Heart left ventricle (tissue), 16 donors: Measurements from ENCODE around the gene DOHH. TPM values are rescaled to one million over a fixed set of nuclear protein-coding genes. Genes with fewer than 3 reads are reported as not detected.

Source experiments
- ATAC-seq, 4 donors: fragments of 200-7000 bp; cut with Tn5 transposase; one replicate each; pipeline ENCODE4 v1.9.1; 2020 to 2022; ENCODE audit warnings: moderate library complexity in 4 of 4, mild to moderate bottlenecking in 3 of 4, moderate number of reproducible peaks in 1 of 4
- DNase-seq, 5 donors: peaks; one replicate each; pipeline ENCODE4 v3.0.0-alpha.2; 2020
- H3K27ac ChIP-seq, 12 donors: fragments of 200-600 bp; sonication (generic) in 4 of 12; one replicate each; pipeline versions ENCODE4 v1.5.0 to v1.8.0; 2016 to 2022; ENCODE audit warnings: mild to moderate bottlenecking in 2 of 12
- H3K27me3 ChIP-seq, 9 donors: fragments of 200-600 bp; sonication (generic) in 2 of 9; one replicate each; pipeline versions ENCODE4 v1.5.1 to v1.8.0; 2016 to 2022; ENCODE audit warnings: mild to moderate bottlenecking in 3 of 9
- H3K36me3 ChIP-seq, 9 donors: fragments of 200-600 bp; sonication (generic) in 2 of 9; one replicate each; pipeline versions ENCODE4 v1.5.0 to v1.8.0; 2018 to 2022; ENCODE audit warnings: mild to moderate bottlenecking in 2 of 9
- H3K4me1 ChIP-seq, 12 donors: fragments of 200-600 bp; sonication (generic) in 4 of 12; one replicate each; pipeline versions ENCODE4 v1.5.0 to v1.8.0; 2016 to 2022; ENCODE audit warnings: mild to moderate bottlenecking in 3 of 12
- H3K4me3 ChIP-seq, 12 donors: fragments of 200-600 bp; sonication (generic) in 4 of 12; one replicate each; pipeline versions ENCODE4 v1.5.0 to v1.8.0; 2017 to 2022; ENCODE audit warnings: mild to moderate bottlenecking in 9 of 12, moderate library complexity in 4 of 12
- H3K9me3 ChIP-seq, 12 donors: fragments of 200-600 bp; sonication (generic) in 4 of 12; one replicate each; pipeline versions ENCODE4 v1.5.0 to v1.8.0; 2016 to 2022; ENCODE audit warnings: mild to moderate bottlenecking in 1 of 12
- POLR2A ChIP-seq, 2 donors: fragments of 450-650 bp; IDR thresholded peaks; one replicate each; pipeline ENCODE4 v1.6.1; 2017; ENCODE audit warnings: antibody characterized with exemption in 2 of 2, mild to moderate bottlenecking in 2 of 2, moderate library complexity in 2 of 2
- whole genome bisulfite sequencing, 4 donors: extraction: QIAGEN DNeasy Blood & Tissue Kit in 2 of 4; methylation state at CpG; one replicate each; pipeline versions ENCODE4 v1.1.5 to v1.1.7; 2013 to 2018; 5-methylcytosine and 5-hydroxymethylcytosine counted together
- intact Hi-C, 10 donors: fragments of 100-400 bp; cut with DNase I; formaldehyde crosslinking; loops; one replicate each; pipeline versions ENCODE4 v1.11.1 to v1.14.2; 2022
- polyA plus RNA-seq, 2 donors: library from polyadenylated mRNA; stranded (reverse); fragments of 200-250 nt; gene quantifications; one replicate each; pipeline ENCODE4 v1.2.3, GENCODE V29; 2013
- total RNA-seq, 9 donors: library from RNA; depleted of rRNA in 2 of 9; stranded (reverse); fragments of >200 nt in 2 of 9; fragmentation: NEBNext Ultra II Directional in 3 of 9; extraction: Animal tissue kit (Norgen Biotek cat#: 25700) in 3 of 9; gene quantifications; one replicate each; pipeline versions ENCODE4 v1.1.0 to v1.2.4, GENCODE V29; 2016 to 2023
- TF ChIP-seq, protein P1 (sequence below), 12 donors: fragments of 200-600 bp; sonication (generic) in 4 of 12; IDR thresholded peaks; one replicate each; pipeline versions ENCODE4 v1.5.0 to v1.8.0; 2018 to 2022; ENCODE audit warnings: antibody characterized with exemption in 12 of 12, mild to moderate bottlenecking in 5 of 12
- donor health status: ischemic (EF 13 %, LVEDD 7.1; RV severe dilation, severe dysfunction).
- donor health status: healthy with polysubstance abuse.
- donor health status: DM: no; HTN: yes; CAD: no.
- donor health status: DM: no; HTN: no; CAD: no.
- donor health status: ischemic (EF 25% LVEDD 6.9; RV normal size, moderate dysfunction).
- donor health status: ischemic (EF 25% LVEDD 5.7; RV mildly dilated, moderate dysfunction).
- donor health status: healthy.
- donor health status: DM: yes; HTN: yes; CAD: no.
- donor health status: ischemic (EF 35%, LVEDD 5.7; RV mildly dilated, moderate dysfunction).
- donor health status: nonischemic (EF 11% LVEDD 7.7; RV severe dilation, severe dysfunction).
- donor health status: DM: yes; HTN: yes; CAD: no.
- donor health status: PGD.
- donor health status: ischemic (EF 29% LVEDD 5.4; RV normal size, mild dysfunction).
- donor health status: nonischemic (EF 23%, LVEDD 6.1; RV moderate dilation, normal function).

DOHH gene
- total and polyA plus RNA-seq, 11 donors: 7.4 to 34.3 (median 12.2) TPM

GRCh38 chr19:3537101-3537437 lies 36.6 kb upstream of the DOHH start:
- Histone ChIP-seq H3K27ac (peak overlapping the region in 6 of 12 donors; percentile 17 to 46 (median 26)), H3K9me3 (no peaks in the 10 kb centered on the region), H3K4me1 (peaks cover 0 to 9% (median 0%) of the 10 kb centered on the region in 12 donors), H3K36me3 (peaks cover 0 to 52% (median 44%) of the 10 kb centered on the region in 9 donors), H3K27me3 (no peaks in the 10 kb centered on the region), H3K4me3 (no peak overlapping the region)
- TF ChIP-seq POLR2A (IDR thresholded peaks at IDR 0.05): no peak
- TF ChIP-seq, protein P1, sequence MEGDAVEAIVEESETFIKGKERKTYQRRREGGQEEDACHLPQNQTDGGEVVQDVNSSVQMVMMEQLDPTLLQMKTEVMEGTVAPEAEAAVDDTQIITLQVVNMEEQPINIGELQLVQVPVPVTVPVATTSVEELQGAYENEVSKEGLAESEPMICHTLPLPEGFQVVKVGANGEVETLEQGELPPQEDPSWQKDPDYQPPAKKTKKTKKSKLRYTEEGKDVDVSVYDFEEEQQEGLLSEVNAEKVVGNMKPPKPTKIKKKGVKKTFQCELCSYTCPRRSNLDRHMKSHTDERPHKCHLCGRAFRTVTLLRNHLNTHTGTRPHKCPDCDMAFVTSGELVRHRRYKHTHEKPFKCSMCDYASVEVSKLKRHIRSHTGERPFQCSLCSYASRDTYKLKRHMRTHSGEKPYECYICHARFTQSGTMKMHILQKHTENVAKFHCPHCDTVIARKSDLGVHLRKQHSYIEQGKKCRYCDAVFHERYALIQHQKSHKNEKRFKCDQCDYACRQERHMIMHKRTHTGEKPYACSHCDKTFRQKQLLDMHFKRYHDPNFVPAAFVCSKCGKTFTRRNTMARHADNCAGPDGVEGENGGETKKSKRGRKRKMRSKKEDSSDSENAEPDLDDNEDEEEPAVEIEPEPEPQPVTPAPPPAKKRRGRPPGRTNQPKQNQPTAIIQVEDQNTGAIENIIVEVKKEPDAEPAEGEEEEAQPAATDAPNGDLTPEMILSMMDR (IDR thresholded peaks at IDR 0.05): no peak
- peak in 1 of 5 donors; percentile 27 for DNase-seq
- peak in 2 of 4 donors; percentile 3 to 5 for ATAC-seq
- 74 to 89% (median 77%) methylated on average over 13 of the region's 13 CpGs for WGBS, 4 donors
- intact Hi-C loops: no loop called here

- Histone ChIP-seq H3K4me1 (peaks cover 0 to 9% (median 0%) of the 10 kb centered on the region in 12 donors), H3K27ac (peak overlapping the region in 6 of 12 donors; percentile 17 to 46 (median 26)), H3K27me3 (no peaks in the 10 kb centered on the region), H3K4me3 (no peak overlapping the region), H3K9me3 (no peaks in the 10 kb centered on the region), H3K36me3 (peaks cover 0 to 57% (median 49%) of the 10 kb centered on the region in 9 donors)
- peak; percentile 29 to 46 (median 44) for ATAC-seq
- WGBS, 4 donors: 74 to 86% (median 83%) methylated on average over 20 to 27 of the region's 27 CpGs
- peak in 1 of 5 donors; percentile 67 for DNase-seq
- intact Hi-C loops: no loop called here
- no peak for TF ChIP-seq POLR2A (IDR thresholded peaks at IDR 0.05)
- TF ChIP-seq, protein P1 (IDR thresholded peaks at IDR 0.05): no peak
Measured at GRCh38 chr19:3536429-3537100, 36.1 kb upstream of the DOHH start.

- Histone ChIP-seq H3K36me3 (peaks cover 0 to 63% (median 55%) of the 10 kb centered on the region in 9 donors), H3K27ac (peak overlapping the region in 3 of 12 donors; percentile 17 to 46 (median 29)), H3K4me3 (no peak overlapping the region), H3K9me3 (no peaks in the 10 kb centered on the region), H3K4me1 (peaks cover 0 to 9% (median 0%) of the 10 kb centered on the region in 12 donors), H3K27me3 (no peaks in the 10 kb centered on the region)
- no peak for ATAC-seq
- DNase-seq: no peak
- 66 to 90% (median 87%) methylated on average over 5 to 10 of the region's 10 CpGs for WGBS, 4 donors
- TF ChIP-seq, protein P1 (IDR thresholded peaks at IDR 0.05): no peak
- TF ChIP-seq POLR2A (IDR thresholded peaks at IDR 0.05): no peak
- intact Hi-C loops: no loop called here
Measured at GRCh38 chr19:3535981-3536380, 35.5 kb upstream of the DOHH start.

GRCh38 chr19:3535563-3535965 lies 35.1 kb upstream of the DOHH start:
- ATAC-seq (no peak), DNase-seq (no peak)
- Histone ChIP-seq H3K27ac (no peak overlapping the region), H3K9me3 (no peaks in the 10 kb centered on the region), H3K27me3 (no peaks in the 10 kb centered on the region), H3K36me3 (peaks cover 0 to 67% (median 59%) of the 10 kb centered on the region in 9 donors), H3K4me3 (no peak overlapping the region), H3K4me1 (peaks cover 0 to 9% (median 0%) of the 10 kb centered on the region in 12 donors)
- intact Hi-C loops: no loop called here
- 94 to 100% (median 96%) methylated on average over 7 to 14 of the region's 14 CpGs for WGBS, 4 donors
- TF ChIP-seq, protein P1 (IDR thresholded peaks at IDR 0.05): no peak
- no peak for TF ChIP-seq POLR2A (IDR thresholded peaks at IDR 0.05)
